GM19023 (cell line): ENCODE measurements around the gene MYO15A.

ENCODE experiments used
- ATAC-seq: cut with Tn5 transposase; IDR thresholded peaks from one replicate; pipeline ENCODE4 v1.9.1; 2021; ENCODE audit warnings: mild to moderate bottlenecking, moderate library complexity; ENCODE audit not compliant: unreplicated experiment

MYO15A gene

GRCh38 chr17:18124345-18125126 is 16.0 kb downstream of the MYO15A start:
- no peak for ATAC-seq

- no peak for ATAC-seq
Measured at GRCh38 chr17:18129041-18129502, 20.5 kb downstream of the MYO15A start.

GRCh38 chr17:18132711-18133110 is 24.2 kb downstream of the MYO15A start:
- ATAC-seq: no peak

- ATAC-seq: no peak
Measured at GRCh38 chr17:18136357-18136756, 27.8 kb downstream of the MYO15A start.

GRCh38 chr17:18138065-18138749 is 29.7 kb downstream of the MYO15A start:
- ATAC-seq: no peak

- ATAC-seq: no peak
Measured at GRCh38 chr17:18139092-18139491, 30.5 kb downstream of the MYO15A start.

- ATAC-seq: no peak
Measured at GRCh38 chr17:18139498-18139897, 30.9 kb downstream of the MYO15A start.

- ATAC-seq: no peak
Measured at GRCh38 chr17:18139949-18140348, 31.4 kb downstream of the MYO15A start.

- no peak for ATAC-seq
Measured at GRCh38 chr17:18140648-18141047, 32.1 kb downstream of the MYO15A start.

- no peak for ATAC-seq
Measured at GRCh38 chr17:18141210-18141803, 32.8 kb downstream of the MYO15A start.

- no peak for ATAC-seq
Measured at GRCh38 chr17:18142417-18142816, 33.9 kb downstream of the MYO15A start.

- ATAC-seq: no peak
Measured at GRCh38 chr17:18143044-18143936, 34.7 kb downstream of the MYO15A start.

- ATAC-seq: no peak
Measured at GRCh38 chr17:18144261-18144660, 35.7 kb downstream of the MYO15A start.

- no peak for ATAC-seq
Measured at GRCh38 chr17:18144855-18145254, 36.3 kb downstream of the MYO15A start.

GRCh38 chr17:18145811-18146210 is 37.3 kb downstream of the MYO15A start:
- ATAC-seq: no peak

- ATAC-seq: no peak
Measured at GRCh38 chr17:18146259-18146658, 37.7 kb downstream of the MYO15A start.

- no peak for ATAC-seq
Measured at GRCh38 chr17:18146980-18147379, 38.4 kb downstream of the MYO15A start.

- no peak for ATAC-seq
Measured at GRCh38 chr17:18148586-18148985, 40.0 kb downstream of the MYO15A start.

- no peak for ATAC-seq
Measured at GRCh38 chr17:18151290-18151689, 42.7 kb downstream of the MYO15A start.

GRCh38 chr17:18155179-18155578 is 46.6 kb downstream of the MYO15A start:
- ATAC-seq: no peak
